GM21515 (cell line): ENCODE results near the gene PICK1.
"Not testable (repeated sequence)": the region's sequence is repeated elsewhere in the genome, so short reads cannot be mapped to it uniquely, and the experiment has no call there.

ENCODE experiments used
- ATAC-seq: cut with Tn5 transposase; IDR thresholded peaks from one replicate; pipeline ENCODE4 v1.9.1; 2021; ENCODE audit not compliant: unreplicated experiment

PICK1 gene

DNA sequence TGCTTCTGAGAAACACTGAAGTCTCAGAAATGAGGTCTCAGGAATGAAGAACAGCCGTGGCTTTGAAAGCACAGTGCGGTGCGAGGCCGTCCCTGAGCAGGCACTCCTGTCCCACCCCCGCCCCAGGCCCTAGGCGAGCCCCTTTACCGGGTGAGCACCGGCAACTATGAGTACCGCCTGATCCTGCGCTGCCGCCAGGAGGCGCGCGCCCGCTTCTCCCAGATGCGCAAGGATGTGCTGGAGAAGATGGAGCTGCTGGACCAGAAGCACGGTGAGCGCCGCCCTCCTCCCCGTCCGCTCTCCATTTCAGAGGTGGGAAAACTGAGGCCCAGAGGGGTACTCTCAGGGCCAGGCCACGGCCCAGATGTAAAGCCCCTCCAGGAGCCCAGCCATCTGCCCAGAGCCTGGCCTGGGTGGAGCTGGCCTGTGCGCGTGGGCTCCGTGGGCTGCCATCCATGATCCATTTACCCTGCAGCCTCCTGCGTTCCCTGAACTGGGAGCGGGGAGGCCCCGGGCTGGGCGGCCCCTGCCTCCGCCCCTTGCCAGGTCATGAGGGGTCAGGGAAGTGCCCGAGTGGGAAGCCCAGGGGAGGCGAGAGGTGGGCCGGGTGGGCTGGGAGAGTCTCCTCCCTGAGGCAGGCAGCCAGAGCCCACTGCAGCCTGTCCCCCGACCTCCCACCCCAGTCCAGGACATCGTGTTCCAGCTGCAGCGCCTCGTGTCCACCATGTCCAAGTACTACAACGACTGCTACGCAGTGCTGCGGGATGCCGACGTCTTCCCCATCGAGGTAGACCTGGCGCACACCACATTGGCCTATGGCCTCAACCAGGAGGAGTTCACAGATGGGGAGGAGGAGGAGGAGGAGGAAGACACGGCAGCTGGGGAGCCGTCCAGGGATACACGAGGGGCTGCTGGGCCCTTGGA lies 17.2 kb downstream of the PICK1 start:
- ATAC-seq = no peak

DNA sequence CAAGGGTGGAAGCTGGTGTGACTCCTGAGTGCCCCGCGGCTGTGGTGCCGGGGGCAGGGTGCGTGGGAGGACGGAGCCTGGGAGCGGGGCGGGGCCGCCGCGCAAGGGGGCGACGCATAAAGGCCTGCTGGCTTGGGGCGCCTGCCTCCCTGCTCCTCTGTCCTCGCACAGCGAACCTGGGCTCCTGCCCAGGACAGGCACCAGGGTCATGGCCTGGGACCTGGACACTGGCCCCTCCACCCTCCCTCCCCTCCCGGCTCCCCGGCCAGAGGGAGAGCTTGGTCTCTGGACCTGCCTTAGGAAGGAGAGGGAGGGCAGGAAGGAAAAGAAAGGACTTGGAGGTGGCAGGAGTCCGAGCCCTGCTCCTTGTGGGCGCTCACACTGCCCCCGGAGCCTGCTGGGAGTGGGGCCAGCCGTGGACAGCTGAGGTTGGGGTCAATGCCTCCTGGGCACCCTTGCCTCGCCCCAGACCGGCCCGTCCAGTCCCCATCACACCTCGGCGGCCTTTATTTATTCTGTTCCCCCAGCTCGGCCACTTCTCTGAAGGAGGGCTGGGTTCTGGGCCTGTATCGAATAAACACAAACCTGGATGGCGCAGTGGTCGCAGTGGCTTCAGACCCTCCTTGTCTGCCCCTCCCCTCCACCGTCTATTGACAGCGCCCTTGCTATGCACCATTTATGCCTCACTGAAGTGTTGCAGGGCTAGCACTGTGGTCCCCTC lies 18.1 kb downstream of the PICK1 start:
- ATAC-seq = no peak

GRCh38 chr22:38075961-38076360 lies 18.8 kb downstream of the PICK1 start:
- ATAC-seq = no peak

GRCh38 chr22:38077096-38077495 lies 19.9 kb downstream of the PICK1 start:
- ATAC-seq = no peak

DNA sequence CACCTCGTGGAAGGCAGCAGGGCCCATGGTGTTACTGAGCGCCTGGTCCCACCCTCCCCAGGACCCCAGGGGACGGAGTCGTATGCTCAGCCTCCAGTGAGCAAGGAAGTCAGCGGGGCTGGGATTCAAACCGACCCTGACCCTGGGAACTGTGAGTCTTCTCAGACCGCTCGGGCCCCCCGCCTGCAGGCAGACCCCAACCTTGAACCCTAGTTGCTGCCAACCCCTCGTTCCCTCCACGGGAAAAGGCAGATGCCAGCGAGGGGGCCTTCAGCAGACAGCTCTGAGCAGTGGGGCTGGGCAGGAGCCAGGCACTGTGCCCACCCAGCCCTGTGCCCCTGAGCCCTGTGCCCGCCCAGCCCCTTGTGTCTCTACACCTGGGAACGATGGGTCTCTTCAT lies 20.4 kb downstream of the PICK1 start:
- ATAC-seq = no peak

DNA sequence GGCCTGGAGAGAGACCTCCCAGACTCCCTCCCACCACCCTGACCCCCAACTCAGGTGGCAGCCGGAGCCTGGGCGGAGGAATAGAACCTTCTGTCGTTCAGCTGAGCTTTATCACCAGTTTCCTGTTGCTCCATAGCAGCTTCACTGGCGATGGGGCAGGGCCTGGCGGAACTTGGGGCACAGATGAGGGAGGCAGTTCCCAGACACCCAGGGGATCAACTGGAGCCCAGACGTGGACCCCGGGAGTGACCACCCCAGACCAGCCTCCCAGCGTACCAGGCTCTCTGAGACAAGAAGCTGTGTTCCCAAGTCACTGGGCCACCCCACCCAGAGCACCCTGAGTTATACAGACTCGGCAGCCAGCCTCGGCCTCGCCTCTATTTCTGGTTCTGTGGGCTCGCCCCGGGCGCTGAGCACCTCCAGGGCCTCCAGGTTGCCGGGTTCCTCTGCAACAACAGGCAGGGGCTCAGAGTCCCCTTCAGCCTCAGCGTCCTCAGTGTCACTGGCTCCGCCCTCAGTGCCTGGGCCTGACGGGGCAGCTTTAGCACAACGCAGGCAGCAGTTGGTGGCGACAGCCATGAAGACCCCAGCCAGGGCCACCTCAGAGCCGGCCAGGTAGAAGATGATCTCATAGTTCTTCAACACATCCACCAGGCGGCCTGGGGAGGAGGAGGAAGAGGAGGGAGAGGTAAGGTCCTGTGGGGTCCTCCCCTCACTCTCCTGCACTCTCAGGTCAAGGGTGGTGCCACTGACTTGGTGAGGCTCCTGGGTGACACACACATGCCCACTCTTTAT lies 21.0 kb downstream of the PICK1 start:
- ATAC-seq = no peak

DNA sequence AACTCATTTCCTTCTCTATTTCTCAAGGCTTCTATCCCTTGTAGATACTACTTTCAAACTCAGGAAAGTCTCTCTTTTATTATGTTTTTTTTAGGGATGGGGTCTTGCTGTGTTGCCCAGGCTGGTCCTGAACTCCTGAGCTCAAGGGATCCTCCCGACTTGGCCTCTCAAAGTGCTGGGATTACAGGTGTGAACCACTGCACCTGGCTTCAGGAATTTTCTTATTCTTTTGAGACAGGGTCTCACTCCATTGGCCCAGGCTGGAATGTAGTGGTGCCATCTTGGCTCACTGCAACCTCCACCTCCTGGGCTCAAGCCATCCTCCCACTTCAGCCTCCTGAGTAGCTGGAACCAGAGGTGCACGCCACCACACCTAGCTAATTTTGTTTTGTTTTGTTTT lies 22.0 kb downstream of the PICK1 start:
- not testable (repeated sequence) for ATAC-seq

- no peak for ATAC-seq
These were observed 22.6 kb downstream of the PICK1 start for GRCh38 chr22:38079804-38080203.

- no peak for ATAC-seq
These were observed 23.3 kb downstream of the PICK1 start for GRCh38 chr22:38080474-38080849.

GRCh38 chr22:38080850-38081635 lies 23.8 kb downstream of the PICK1 start:
- ATAC-seq = no peak

DNA sequence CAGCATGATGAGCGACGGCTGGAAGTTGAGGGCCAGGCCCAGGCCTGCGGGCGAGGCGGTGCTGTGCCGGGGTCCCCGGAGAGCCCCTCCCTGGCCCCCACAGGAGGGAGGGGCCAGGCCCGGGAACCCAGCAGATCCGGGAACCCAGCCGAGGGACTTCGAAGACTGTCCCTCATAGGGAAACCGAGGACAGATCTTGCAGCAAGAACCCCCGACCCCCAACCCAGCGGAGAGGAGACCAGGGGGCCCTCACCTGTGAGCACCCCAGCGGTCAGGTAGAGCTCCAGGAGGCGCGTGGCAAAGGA lies 24.4 kb downstream of the PICK1 start:
- no peak for ATAC-seq

- ATAC-seq = no peak
These were observed 25.0 kb downstream of the PICK1 start for GRCh38 chr22:38081941-38082828.

DNA sequence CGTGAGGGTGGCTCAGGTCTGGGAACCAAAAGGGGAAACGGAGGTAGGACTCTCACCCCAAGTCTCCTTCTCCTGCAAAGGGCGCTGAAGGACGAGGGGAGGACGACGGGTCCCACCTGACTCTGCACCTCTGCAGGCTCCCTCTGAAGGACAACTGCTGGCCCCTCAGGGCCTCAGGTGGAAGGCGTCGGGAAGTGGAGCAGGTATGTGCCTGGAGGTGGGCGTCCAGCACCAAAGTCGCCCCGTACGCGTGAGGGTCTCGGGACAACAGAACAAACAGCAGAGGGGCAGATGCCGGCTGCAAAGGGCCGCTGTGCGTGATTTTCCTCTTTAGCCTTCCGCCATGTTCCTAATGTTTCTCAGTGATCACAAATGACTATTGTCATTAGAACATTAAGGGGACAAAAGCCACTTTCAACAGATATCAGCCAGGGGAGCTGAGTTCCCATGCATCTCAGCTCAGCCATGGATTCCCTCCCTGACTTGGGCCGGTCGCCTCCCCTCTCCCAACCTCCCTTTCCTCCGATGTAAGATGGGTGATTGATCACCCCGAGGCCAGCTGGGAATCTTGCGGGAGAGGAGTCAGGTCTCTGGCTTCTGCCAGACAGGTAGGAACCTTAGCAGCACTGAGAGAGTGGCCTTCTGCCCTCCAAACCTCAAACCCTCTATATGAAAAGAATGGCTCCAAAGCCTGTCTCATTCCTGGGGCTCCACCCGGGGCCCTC lies 25.9 kb downstream of the PICK1 start:
- ATAC-seq = no peak

DNA sequence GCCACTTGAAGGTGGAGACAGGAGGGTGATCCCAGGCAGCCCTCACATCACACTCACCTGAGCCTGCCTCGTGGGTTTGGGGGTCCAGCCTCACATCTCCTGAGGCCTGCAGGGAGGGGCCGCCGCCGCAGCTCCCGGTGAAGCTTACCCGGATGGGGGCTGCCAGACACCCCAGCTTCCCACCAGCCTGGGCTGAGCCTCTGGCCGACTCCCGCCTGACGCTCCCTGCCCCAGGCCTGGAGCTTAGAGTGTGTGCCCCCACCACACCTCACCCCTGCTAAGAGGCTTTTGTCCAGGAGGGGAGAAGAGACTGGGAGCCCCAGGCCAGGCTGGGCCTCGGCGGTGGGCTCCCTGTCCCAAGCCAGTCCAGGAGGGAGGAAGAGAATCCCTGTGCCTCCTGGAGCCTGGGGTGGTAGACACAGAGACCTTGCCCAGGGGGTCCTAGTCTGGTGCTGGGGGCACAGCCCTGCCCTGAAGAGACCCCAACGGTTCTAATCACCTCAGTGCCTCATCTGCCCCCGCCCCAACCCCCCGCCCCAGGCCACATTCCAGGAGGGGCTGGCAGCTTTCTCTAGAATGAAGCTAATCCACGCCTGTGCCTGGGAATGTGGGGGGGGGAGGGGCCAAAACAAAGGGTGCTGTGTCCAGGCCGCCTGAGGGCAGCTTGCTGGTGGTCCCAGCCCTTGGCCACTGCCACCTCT lies 26.9 kb downstream of the PICK1 start, which contains the start of gene SLC16A8:
SLC16A8 (minus strand) TSS at position 254 of the 701 bp plus-strand sequence. CDS start 1,311 bp downstream, outside the sequence.
- no peak for ATAC-seq

GRCh38 chr22:38085056-38085455 lies 27.9 kb downstream of the PICK1 start:
- ATAC-seq = no peak

DNA sequence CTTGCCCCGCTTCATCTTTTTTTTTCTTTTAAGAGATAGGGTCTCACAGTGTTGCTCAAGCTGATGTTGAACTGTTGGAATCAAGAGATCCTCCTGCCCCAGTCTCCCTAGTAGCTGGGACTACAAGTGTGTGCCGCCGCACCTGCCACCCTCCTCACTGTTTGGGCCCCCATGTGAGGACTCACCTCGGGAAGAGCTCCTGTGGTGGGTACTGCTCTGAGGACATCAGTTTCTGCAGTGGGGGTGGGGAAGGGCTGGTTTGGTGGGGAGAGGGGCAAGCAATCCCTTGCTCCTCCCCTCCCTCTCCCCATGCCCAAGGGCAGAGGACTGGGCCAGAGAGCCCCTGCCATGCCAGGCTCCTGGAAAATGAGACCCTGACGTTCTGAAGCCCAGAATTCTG lies 28.3 kb downstream of the PICK1 start:
- no peak for ATAC-seq

- ATAC-seq = no peak
These were observed 29.0 kb downstream of the PICK1 start for GRCh38 chr22:38086001-38086845.

- no peak for ATAC-seq
These were observed 29.7 kb downstream of the PICK1 start for GRCh38 chr22:38086942-38087341.
